Activated CD8-positive, alpha-beta T cell treated with anti-CD3 and anti-CD28 coated beads for 36 hours (primary cell): ENCODE measurements around the gene GPI. TPM values are rescaled to one million over a fixed set of nuclear protein-coding genes. Genes with fewer than 3 reads are reported as not detected.

Source experiments
- ATAC-seq: fragments of 200-7000 bp; cut with Tn5 transposase; one replicate; pipeline ENCODE4 v1.10.0; 2021; ENCODE audit warnings: mild to moderate bottlenecking, moderate library complexity
- CTCF ChIA-PET: fragments of 350-600 bp; sonication (Branson Sonifier 250); formaldehyde crosslinking; loops from one replicate; lab custom pipeline; 2021; ENCODE audit warnings: antibody characterized with exemption; lab: Charles Lee
- POLR2A ChIA-PET: fragments of 350-600 bp; sonication (Branson Sonifier 250); formaldehyde crosslinking; loops from one replicate; lab custom pipeline; 2021; ENCODE audit warnings: antibody characterized with exemption; lab: Charles Lee
- DNase-seq: peaks from one replicate; pipeline ENCODE4 v3.0.0-alpha.2; 2020
- H3K27ac Mint-ChIP-seq: one replicate; pipeline ENCODE4 v1.8.0; 2021; ENCODE audit warnings: mild to moderate bottlenecking, mixed read lengths
- H3K27me3 Mint-ChIP-seq: one replicate; pipeline ENCODE4 v1.8.0; 2021; ENCODE audit warnings: mixed read lengths
- H3K36me3 Mint-ChIP-seq: one replicate; pipeline ENCODE4 v1.8.0; 2021; ENCODE audit warnings: low read depth, mixed read lengths
- H3K4me1 Mint-ChIP-seq: one replicate; pipeline ENCODE4 v1.8.0; 2021; ENCODE audit warnings: low read depth, mixed read lengths
- H3K4me3 Mint-ChIP-seq: one replicate; pipeline ENCODE4 v1.8.0; 2021; ENCODE audit warnings: mild to moderate bottlenecking, moderate library complexity, mixed read lengths
- H3K9me3 Mint-ChIP-seq: one replicate; pipeline ENCODE4 v1.8.0; 2021; ENCODE audit warnings: mixed read lengths
- CTCF ChIP-seq: fragments of 200-600 bp; IDR thresholded peaks from one replicate; pipeline ENCODE4 v1.8.0; 2022; ENCODE audit warnings: antibody characterized with exemption, mild to moderate bottlenecking
- intact Hi-C: fragments of 100-400 bp; cut with micrococcal nuclease; formaldehyde crosslinking; loops from one replicate; pipeline ENCODE4 v1.10.0; 2022
- total RNA-seq, 2 experiments: library from RNA; stranded (reverse); gene quantifications; one replicate each; pipeline ENCODE4 v1.2.3, GENCODE V29; 2021

Gene GPI
- total RNA-seq, 2 experiments from 2014 or later: 847 to 870 TPM

DNA sequence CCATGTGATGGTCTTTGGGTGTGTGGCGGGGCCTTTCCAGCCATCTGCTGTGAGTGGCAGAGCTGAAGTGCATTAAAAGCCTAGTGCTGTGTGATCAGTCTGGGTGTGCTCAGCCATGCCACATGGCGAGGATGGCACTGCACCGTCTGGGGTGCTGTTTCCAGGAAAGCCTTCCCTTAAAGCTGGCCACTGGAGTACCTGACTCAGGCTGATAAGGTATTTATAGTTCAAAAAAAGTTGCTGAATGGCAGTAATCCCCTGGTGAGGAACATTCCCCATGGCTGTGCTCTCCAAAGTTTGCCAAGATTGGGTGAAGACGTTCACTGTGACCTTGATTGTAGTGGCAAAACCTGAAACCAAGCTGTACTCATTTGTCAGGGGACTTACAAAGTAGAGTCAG lies 6.0 kb downstream of the GPI start:
- intact Hi-C loops: no loop called here
- POLR2A ChIA-PET: interaction anchor here (0.7 to 9.6 kb wide), 3 partner anchors 11 to 59 kb away, joined by 3 to 151 read pairs (median 4); no protein-coding TSS in a partner anchor
- no peak for TF ChIP-seq CTCF
- DNase-seq: no peak
- Mint-ChIP-seq H3K4me1 (peaks cover 54% of the 10 kb centered on the region), H3K27me3 (no peaks in the 10 kb centered on the region), H3K36me3 (peaks cover 71% of the 10 kb centered on the region), H3K4me3 (no peak overlapping the region), H3K27ac (peak overlapping the region; percentile 17), H3K9me3 (no peaks in the 10 kb centered on the region)
- no peak for ATAC-seq
- CTCF ChIA-PET: interaction anchor here (1.0 kb wide), 1 partner anchor 59 kb away, joined by 3 read pairs; no protein-coding TSS in a partner anchor

- intact Hi-C loops: no loop called here
- Mint-ChIP-seq H3K4me1 (peaks cover 33% of the 10 kb centered on the region), H3K4me3 (no peak overlapping the region), H3K36me3 (peaks cover 61% of the 10 kb centered on the region), H3K27me3 (no peaks in the 10 kb centered on the region), H3K27ac (peak overlapping the region; percentile 62), H3K9me3 (no peaks in the 10 kb centered on the region)
- ATAC-seq (peak; percentile 20), DNase-seq (no peak)
- ChIA-PET POLR2A (interaction anchor here (0.8 to 2.5 kb wide), 2 partner anchors 8 to 12 kb away, joined by 4 to 12 read pairs; no protein-coding TSS in a partner anchor), CTCF (no interaction called here)
- TF ChIP-seq CTCF: no peak
Measured at GRCh38 chr19:34373601-34374288, 8.7 kb downstream of the GPI start.

DNA sequence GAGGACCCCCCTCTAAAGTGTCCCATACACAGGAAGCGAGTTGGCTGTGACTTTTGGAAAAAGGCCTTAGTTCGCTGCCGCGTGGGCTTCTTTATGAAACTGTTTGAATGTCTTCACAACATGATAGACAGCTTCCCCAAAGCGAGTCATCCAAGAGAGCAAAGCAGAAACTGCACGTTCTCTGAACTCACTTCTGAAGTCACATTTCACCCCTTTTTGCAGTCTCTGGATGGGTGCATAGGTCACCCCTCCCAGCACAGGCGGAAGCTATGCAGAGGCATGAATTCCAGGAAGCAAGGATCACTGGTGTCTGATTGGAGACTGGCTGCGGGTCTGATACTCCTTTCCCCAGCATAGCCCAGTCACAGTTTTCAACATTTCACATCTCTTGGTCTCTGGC lies 10.6 kb downstream of the GPI start:
- no peak for TF ChIP-seq CTCF
- Mint-ChIP-seq H3K27ac (peak overlapping the region; percentile 43), H3K27me3 (no peaks in the 10 kb centered on the region), H3K36me3 (peaks cover 60% of the 10 kb centered on the region), H3K4me1 (peaks cover 23% of the 10 kb centered on the region), H3K4me3 (no peak overlapping the region), H3K9me3 (no peaks in the 10 kb centered on the region)
- ATAC-seq: peak; percentile 58
- DNase-seq: no peak
- ChIA-PET POLR2A (interaction anchor here (1.0 to 3.0 kb wide), 3 partner anchors 10 to 51 kb away, joined by 3 to 9 read pairs (median 3); no protein-coding TSS in a partner anchor), CTCF (no interaction called here)
- intact Hi-C loops: no loop called here

DNA sequence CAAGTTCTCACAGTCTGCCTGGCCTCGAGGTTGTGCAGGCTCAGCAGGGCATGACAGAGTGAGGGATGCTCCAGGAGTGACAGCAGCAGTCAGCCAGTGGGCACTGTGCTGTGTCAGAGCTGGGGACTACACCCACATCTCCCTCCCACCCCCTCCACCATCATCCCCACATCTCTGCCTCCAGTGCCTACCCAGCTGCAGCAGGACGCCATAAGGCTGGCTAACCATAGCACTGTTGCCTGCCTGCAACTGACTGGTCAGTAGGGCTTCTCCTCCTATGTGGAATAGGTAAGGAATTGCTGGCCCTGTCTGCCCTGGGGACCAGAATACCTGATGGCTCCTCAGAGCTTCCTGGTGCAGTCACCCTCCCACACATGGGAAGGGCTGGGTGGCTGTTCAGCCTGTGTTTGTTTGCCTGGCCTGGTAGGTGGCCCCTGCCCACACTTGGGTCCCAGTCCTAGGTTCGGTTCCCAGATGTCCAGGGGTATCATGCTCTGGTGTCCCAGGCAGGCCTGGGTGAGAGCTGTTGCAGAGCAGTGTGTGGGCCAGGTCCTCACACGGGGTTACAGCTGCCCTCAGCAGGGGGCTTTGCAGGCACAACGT lies 15.7 kb downstream of the GPI start:
- TF ChIP-seq CTCF: no peak
- intact Hi-C loops: no loop called here
- Mint-ChIP-seq H3K4me1 (peaks cover 3% of the 10 kb centered on the region), H3K4me3 (no peak overlapping the region), H3K27me3 (no peaks in the 10 kb centered on the region), H3K9me3 (no peaks in the 10 kb centered on the region), H3K36me3 (peaks cover 72% of the 10 kb centered on the region), H3K27ac (no peak overlapping the region)
- ChIA-PET POLR2A (interaction anchor here (14.7 kb wide), 1 partner anchor 14 kb away, joined by 151 read pairs; the partner anchor contains the start of gene GPI), CTCF (no interaction called here)
- DNase-seq (no peak), ATAC-seq (no peak)
